HG02623 (cell line): Measurements from ENCODE around the gene FAM187B.

Experiments
- ATAC-seq: cut with Tn5 transposase; IDR thresholded peaks from one replicate; pipeline ENCODE4 v1.9.1; 2021; ENCODE audit warnings: moderate library complexity; ENCODE audit not compliant: unreplicated experiment

The FAM187B gene

GRCh38 chr19:35179830-35180229, 48.7 kb downstream of the FAM187B start:
- no peak for ATAC-seq

- ATAC-seq, result no peak
Observed at GRCh38 chr19:35178701-35179100, 49.8 kb downstream of the FAM187B start.

GRCh38 chr19:35177377-35178274, 50.9 kb downstream of the FAM187B start:
- no peak for ATAC-seq

- no peak for ATAC-seq
Observed at GRCh38 chr19:35176181-35176570, 52.4 kb downstream of the FAM187B start.
